ENCODE measurements around the gene HEXB.

The HEXB gene

GRCh38 chr5:74684900-74685851 lies at the start of gene HEXB:
Gene HEXB, plus strand, starts transcription at chr5:74685233. Its CDS starts 28 bp downstream, at chr5:74685261.
- no peak for TF ChIP-seq CTCF (conservative IDR thresholded peaks at IDR 0.05; ENCODE audit: low read depth, low read length)
- peak within 1 kb of the TSS; percentile 91 for H3K4me3 ChIP-seq (ENCODE audit: low read depth, low read length)
- DNase-seq (ENCODE audit: low read depth): peak; percentile 86

GRCh38 chr5:74636149-74636548 lies 48.9 kb upstream of the HEXB start:
- TF ChIP-seq CTCF (conservative IDR thresholded peaks at IDR 0.05; ENCODE audit: low read depth, low read length): no peak
- no peak overlapping the region for H3K4me3 ChIP-seq (ENCODE audit: low read depth, low read length)
- no peak for DNase-seq (ENCODE audit: low read depth)

GRCh38 chr5:74636552-74636951 lies 48.5 kb upstream of the HEXB start:
- DNase-seq (ENCODE audit: low read depth): no peak
- no peak overlapping the region for H3K4me3 ChIP-seq (ENCODE audit: low read depth, low read length)
- TF ChIP-seq CTCF (conservative IDR thresholded peaks at IDR 0.05; ENCODE audit: low read depth, low read length): no peak

- H3K4me3 ChIP-seq (ENCODE audit: low read depth, low read length): peak overlapping the region; percentile 93
- TF ChIP-seq CTCF (conservative IDR thresholded peaks at IDR 0.05; ENCODE audit: low read depth, low read length): no peak
- DNase-seq (ENCODE audit: low read depth): peak; percentile 52
These were observed 46.5 kb upstream of the HEXB start for GRCh38 chr5:74638544-74638969.

GRCh38 chr5:74638970-74639806 lies 45.8 kb upstream of the HEXB start:
- peak overlapping the region; percentile 93 for H3K4me3 ChIP-seq (ENCODE audit: low read depth, low read length)
- DNase-seq (ENCODE audit: low read depth): peak; percentile 73
- no peak for TF ChIP-seq CTCF (conservative IDR thresholded peaks at IDR 0.05; ENCODE audit: low read depth, low read length)

GRCh38 chr5:74639807-74640449 lies 45.1 kb upstream of the HEXB start:
- peak; percentile 47 for TF ChIP-seq CTCF (conservative IDR thresholded peaks at IDR 0.05; ENCODE audit: low read depth, low read length)
- peak; percentile 52 for DNase-seq (ENCODE audit: low read depth)
- peak overlapping the region; percentile 93 for H3K4me3 ChIP-seq (ENCODE audit: low read depth, low read length)
